ENCODE measurements around the gene LMNA.

GRCh38 chr1:156078728-156079127, 35.8 kb upstream of the LMNA start:
- TF ChIP-seq, protein P1, sequence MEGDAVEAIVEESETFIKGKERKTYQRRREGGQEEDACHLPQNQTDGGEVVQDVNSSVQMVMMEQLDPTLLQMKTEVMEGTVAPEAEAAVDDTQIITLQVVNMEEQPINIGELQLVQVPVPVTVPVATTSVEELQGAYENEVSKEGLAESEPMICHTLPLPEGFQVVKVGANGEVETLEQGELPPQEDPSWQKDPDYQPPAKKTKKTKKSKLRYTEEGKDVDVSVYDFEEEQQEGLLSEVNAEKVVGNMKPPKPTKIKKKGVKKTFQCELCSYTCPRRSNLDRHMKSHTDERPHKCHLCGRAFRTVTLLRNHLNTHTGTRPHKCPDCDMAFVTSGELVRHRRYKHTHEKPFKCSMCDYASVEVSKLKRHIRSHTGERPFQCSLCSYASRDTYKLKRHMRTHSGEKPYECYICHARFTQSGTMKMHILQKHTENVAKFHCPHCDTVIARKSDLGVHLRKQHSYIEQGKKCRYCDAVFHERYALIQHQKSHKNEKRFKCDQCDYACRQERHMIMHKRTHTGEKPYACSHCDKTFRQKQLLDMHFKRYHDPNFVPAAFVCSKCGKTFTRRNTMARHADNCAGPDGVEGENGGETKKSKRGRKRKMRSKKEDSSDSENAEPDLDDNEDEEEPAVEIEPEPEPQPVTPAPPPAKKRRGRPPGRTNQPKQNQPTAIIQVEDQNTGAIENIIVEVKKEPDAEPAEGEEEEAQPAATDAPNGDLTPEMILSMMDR (IDR thresholded peaks at IDR 0.05; ENCODE audit: low read depth, low read length, poor library complexity, severe bottlenecking): no peak
- TF ChIP-seq EZH2phosphoT487 (IDR thresholded peaks at IDR 0.05; ENCODE audit: borderline replicate concordance, low read length): no peak
